GM18502 (cell line): ENCODE results near the gene HHAT.

Experiments
- ATAC-seq: cut with Tn5 transposase; IDR thresholded peaks from one replicate; pipeline ENCODE4 v1.9.1; 2021; ENCODE audit warnings: mild to moderate bottlenecking; ENCODE audit not compliant: unreplicated experiment, poor library complexity

The HHAT gene

GRCh38 chr1:210313046-210313595 is 15.6 kb upstream of the HHAT start:
- ATAC-seq = no peak

- no peak for ATAC-seq
These were observed 14.8 kb upstream of the HHAT start for GRCh38 chr1:210313921-210314320.

GRCh38 chr1:210315529-210315928 is 13.2 kb upstream of the HHAT start:
- ATAC-seq = no peak

DNA sequence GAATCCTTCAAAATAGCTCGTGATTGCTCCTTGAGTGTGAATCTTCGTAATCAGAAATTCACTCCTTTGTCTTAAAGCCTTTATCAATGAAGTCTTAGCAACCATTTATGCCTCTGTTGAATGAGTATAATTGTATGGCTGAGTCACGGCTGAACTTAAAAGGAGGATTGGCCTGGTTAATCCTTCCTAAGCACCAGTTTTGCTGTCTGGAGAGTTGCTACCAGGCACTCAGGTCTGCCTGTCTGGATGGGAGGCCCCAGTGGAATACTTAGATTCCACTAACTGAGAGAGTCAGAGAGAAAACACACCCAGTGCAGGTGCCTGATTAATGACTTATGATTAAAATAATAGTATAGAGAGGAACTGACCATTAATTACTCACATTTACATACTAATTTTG is 7.6 kb upstream of the HHAT start:
- ATAC-seq = no peak

GRCh38 chr1:210321552-210321951 is 7.2 kb upstream of the HHAT start:
- no peak for ATAC-seq

GRCh38 chr1:210323957-210324356 is 4.7 kb upstream of the HHAT start:
- ATAC-seq = no peak

GRCh38 chr1:210325026-210325670 is 3.6 kb upstream of the HHAT start:
- ATAC-seq = no peak

GRCh38 chr1:210328032-210328745 is 513 bp upstream of the HHAT start:
- no peak for ATAC-seq

GRCh38 chr1:210330279-210330866 is 1.7 kb downstream of the HHAT start:
- no peak for ATAC-seq

GRCh38 chr1:210332233-210332632 is 3.5 kb downstream of the HHAT start:
- ATAC-seq = no peak

DNA sequence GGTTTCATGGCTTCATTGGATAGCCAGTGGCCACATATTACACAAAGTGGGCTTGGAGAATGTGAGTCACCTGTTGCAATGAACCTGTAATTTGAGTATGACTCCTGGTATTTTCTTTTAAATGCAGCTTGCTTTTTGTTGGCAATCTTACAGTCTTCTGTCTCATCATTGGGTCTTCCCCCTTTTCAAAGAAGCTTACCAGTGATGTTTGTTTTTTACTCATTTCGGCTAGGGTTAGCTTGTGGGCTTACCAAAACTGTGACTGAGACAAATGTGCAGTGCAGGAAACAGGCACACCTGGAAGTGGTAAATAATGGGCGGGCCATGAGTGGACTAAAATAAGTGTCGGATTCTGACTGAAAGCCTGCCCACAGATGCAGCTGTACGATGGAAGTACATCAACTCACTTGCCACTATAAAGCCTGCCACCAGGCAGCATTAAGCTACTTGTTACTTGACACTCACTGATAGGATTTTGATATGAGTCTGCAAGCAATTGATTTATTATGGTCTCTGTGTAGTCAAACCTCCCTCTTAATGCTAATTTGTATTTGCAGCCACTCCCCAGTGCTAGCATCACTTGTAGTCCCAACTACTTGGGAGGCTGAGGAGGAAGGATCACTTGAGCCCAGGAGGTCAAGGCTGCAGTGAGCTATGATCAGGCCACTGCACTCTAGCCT is 4.2 kb downstream of the HHAT start:
- peak; percentile 78 for ATAC-seq

- no peak for ATAC-seq
These were observed 6.3 kb downstream of the HHAT start for GRCh38 chr1:210335001-210335400.

DNA sequence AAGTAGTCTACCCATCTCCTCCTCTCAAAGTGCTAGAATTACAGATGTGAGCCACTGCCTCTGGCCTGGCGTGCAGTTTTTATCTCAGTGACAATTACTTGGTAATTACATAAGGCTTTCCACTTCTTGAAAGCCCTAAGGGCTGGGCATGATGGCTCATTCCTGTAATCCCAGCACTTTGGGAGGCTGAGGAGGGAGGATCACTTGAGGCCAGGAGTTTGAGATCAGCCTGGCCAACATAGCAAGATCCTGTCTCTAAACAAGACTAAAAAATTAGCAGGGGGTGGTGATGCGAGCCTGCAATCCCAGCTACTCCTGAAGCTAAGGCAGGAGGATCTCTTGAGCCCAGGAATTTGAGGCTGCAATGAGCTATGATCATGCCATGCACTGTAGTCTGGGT is 7.7 kb downstream of the HHAT start:
- no peak for ATAC-seq

DNA sequence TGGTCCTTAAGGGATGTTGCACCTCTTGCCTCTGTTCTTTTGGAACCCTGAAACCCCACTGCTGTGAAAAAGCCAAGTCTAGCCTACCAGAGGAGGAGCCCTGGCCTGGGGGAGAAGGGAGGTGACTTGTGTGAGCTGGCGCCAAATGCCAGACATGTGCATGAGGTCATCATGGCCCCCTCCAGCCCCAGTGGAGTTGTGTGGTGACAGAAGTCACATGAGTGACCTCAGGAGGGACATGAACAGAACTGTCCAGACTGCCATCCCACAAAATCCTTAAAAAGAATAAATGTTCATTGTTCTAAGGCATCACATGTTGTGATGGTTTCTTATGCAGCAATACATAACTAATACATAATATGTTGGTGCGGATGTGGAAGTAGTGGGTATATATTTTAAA is 10.8 kb downstream of the HHAT start:
- ATAC-seq = no peak

GRCh38 chr1:210340311-210340710 is 11.6 kb downstream of the HHAT start:
- ATAC-seq = no peak

- ATAC-seq = no peak
These were observed 12.1 kb downstream of the HHAT start for GRCh38 chr1:210340841-210341240.

DNA sequence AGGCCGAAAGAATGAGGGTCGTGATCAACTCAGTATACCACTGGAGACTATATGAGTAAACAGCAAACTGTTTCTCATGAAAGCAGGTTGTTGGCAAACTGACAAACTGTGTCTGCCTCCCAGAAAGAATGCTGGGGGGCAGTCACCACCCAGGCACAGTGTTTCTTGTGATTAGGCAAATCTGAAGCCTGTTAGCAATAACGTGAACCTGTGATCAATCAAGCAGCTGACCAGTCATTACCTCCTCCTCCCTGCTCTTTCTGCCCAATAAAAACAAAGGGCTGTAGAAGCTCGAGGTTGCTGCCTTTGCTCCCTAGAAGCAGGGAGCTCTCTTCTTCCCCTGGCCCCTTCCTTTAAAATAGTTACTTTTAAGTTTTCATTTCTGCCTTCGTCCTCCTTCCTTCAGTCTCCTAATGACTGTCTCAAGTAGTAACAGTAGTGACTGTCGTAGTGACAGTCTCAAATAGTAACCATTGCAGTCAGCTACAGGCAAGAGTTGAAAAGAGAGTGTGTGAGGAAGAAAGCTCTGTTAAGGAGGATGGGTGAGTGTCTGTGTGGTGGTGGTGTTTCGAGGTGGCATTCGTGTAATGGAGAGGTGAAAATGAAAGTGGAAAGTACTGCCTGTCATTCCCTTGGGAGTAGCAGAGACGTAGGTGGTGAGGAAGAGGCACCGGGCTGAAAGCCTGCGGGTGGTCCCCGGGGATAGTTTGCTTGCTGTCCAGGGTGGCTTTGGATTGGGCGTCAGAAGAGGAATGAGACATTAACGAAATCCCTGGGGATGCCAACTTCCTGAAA is 14.5 kb downstream of the HHAT start:
- peak; percentile 64 for ATAC-seq

DNA sequence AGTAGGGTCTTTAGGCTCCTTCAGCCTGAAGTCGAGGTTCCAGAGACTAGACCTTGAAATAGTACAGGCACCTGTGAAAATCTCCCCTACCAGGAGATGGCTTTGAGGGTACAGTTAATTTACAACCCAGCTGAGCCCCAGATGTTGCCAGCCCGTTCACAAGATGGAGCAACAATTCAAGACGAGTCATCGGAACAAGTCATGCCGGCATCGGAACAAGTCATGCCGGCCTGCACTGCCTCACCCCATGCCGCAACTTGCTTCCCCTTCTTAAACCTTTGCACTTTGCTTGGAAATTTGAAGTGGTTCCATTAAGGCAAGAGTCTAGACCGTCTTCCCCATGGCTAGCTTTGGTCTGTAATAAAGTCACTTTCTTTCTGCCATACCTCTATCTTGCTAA is 16.0 kb downstream of the HHAT start:
- no peak for ATAC-seq

GRCh38 chr1:210347112-210347511 is 18.4 kb downstream of the HHAT start:
- no peak for ATAC-seq

- no peak for ATAC-seq
These were observed 22.8 kb downstream of the HHAT start for GRCh38 chr1:210351496-210351895.
